HCT116 (cell line): Measurements from ENCODE around the gene ANKFN1. TPM values are rescaled to one million over a fixed set of nuclear protein-coding genes. Genes with fewer than 3 reads are reported as not detected.

Experiments
- ATAC-seq: fragments of 200-7000 bp; cut with Tn5 transposase; 2 replicates; pipeline ENCODE4 v1.9.1; 2020; ENCODE audit warnings: mild to moderate bottlenecking, moderate library complexity
- BruUV-seq: library from RNA; stranded (reverse); fragments of 400-500 nt; replicated peaks from 2 replicates; lab custom pipeline; 2021; lab: Mats Ljungman, UMichigan
- CTCF ChIA-PET: fragments of 300-600 bp; sonication (Branson Sonifier 250); formaldehyde crosslinking; loops from one replicate; lab custom pipeline; 2021; ENCODE audit warnings: antibody characterized with exemption; lab: Charles Lee
- POLR2A ChIA-PET: fragments of 300-600, 350-600 bp; sonication (Branson Sonifier 250); formaldehyde crosslinking; loops from one replicate; lab custom pipeline; 2021; ENCODE audit warnings: antibody characterized with exemption; lab: Charles Lee
- RAD21 ChIA-PET, 2 experiments: fragments of 300-600 bp; sonication (Branson Sonifier 250); formaldehyde crosslinking; loops; one replicate each; lab custom pipeline; 2023; ENCODE audit warnings: low total read pairs in 2 of 2; ENCODE audit not compliant: uncharacterized antibody in 2 of 2, unreplicated experiment in 2 of 2, low non-redundant PET in 1 of 2; lab: Charles Lee
- DNase-seq: peaks from one replicate; pipeline ENCODE4 v3.0.0-alpha.2; 2010; ENCODE audit warnings: low read depth, low spot score
- H2AFZ ChIP-seq: fragments of 200-600 bp; shearing (Covaris generic), sonication (generic); 2 replicates; pipeline ENCODE4 v1.6.1; 2017; ENCODE audit warnings: low read depth, mixed run types, mixed read lengths, antibody characterized with exemption, low read length; ENCODE audit not compliant: poor library complexity, severe bottlenecking
- H3K27ac ChIP-seq: 2 replicates; pipeline ENCODE4 v1.5.1; 2012; ENCODE audit warnings: low read depth, low read length
- H3K27me3 ChIP-seq: fragments of 200-600 bp; sonication (generic); 2 replicates; pipeline ENCODE4 v1.6.1; 2016; ENCODE audit warnings: mixed run types, low read length, mixed read lengths; ENCODE audit not compliant: insufficient read depth
- H3K36me3 ChIP-seq, 2 experiments: fragments of 200-500 bp in 1 of 2; fragments of 200-600 bp in 1 of 2; sonication (Bioruptor generic) in 1 of 2; sonication (generic) in 1 of 2; 2 replicates each; pipeline versions ENCODE4 v1.5.1 to v1.6.1; 2014 to 2016; ENCODE audit warnings: low read length in 2 of 2, inconsistent platforms in 1 of 2, mixed read lengths in 1 of 2, mixed run types in 1 of 2; ENCODE audit not compliant: insufficient read depth in 2 of 2, control insufficient read depth in 1 of 2
- H3K4me1 ChIP-seq, 2 experiments: fragments of 200-600 bp in 1 of 2; sonication (generic) in 1 of 2; 2 replicates each; pipeline versions ENCODE4 v1.5.1 to v1.6.1; 2012 to 2017; ENCODE audit warnings: low read length in 2 of 2, inconsistent platforms in 1 of 2, mild to moderate bottlenecking in 1 of 2, mixed read lengths in 1 of 2, mixed run types in 1 of 2, moderate library complexity in 1 of 2; ENCODE audit not compliant: insufficient read depth in 2 of 2, control insufficient read depth in 1 of 2
- H3K4me2 ChIP-seq: fragments of 200-600 bp; sonication (generic); 2 replicates; pipeline ENCODE4 v1.6.1; 2017; ENCODE audit warnings: mixed run types, low read length, mixed read lengths
- H3K4me3 ChIP-seq, 2 experiments: fragments of 200-600 bp in 1 of 2; sonication (generic) in 1 of 2; replicated peaks in 1 of 2; 2 replicates each; pipeline ENCODE4 v1.5.1; 2011 to 2016; ENCODE audit warnings: low read length in 2 of 2, control low read depth in 1 of 2, low read depth in 1 of 2, mild to moderate bottlenecking in 1 of 2, mixed read lengths in 1 of 2, mixed run types in 1 of 2
- H3K79me2 ChIP-seq: fragments of 200-600 bp; sonication (generic); 2 replicates; pipeline ENCODE4 v1.6.1; 2017; ENCODE audit warnings: mild to moderate bottlenecking, mixed run types, low read length, moderate library complexity, mixed read lengths; ENCODE audit not compliant: insufficient read depth
- H3K9ac ChIP-seq: fragments of 200-600 bp; sonication (generic); 2 replicates; pipeline ENCODE4 v1.6.1; 2016; ENCODE audit warnings: low read length, mixed read lengths
- H3K9me2 ChIP-seq: fragments of 200-600 bp; sonication (generic), shearing (Covaris generic); 2 replicates; pipeline ENCODE4 v1.6.1; 2017; ENCODE audit warnings: mixed run types, mild to moderate bottlenecking, moderate library complexity; ENCODE audit not compliant: insufficient read depth
- H3K9me3 ChIP-seq, 2 experiments: fragments of 200-500 bp in 1 of 2; fragments of 200-600 bp in 1 of 2; sonication (Bioruptor generic) in 1 of 2; sonication (generic) in 1 of 2; 2 replicates each; pipeline ENCODE4 v1.6.1; 2014 to 2017; ENCODE audit warnings: low read length in 2 of 2, mixed read lengths in 2 of 2, inconsistent platforms in 1 of 2, low read depth in 1 of 2, mild to moderate bottlenecking in 1 of 2, mixed run types in 1 of 2, moderate library complexity in 1 of 2; ENCODE audit not compliant: control insufficient read depth in 1 of 2, insufficient read depth in 1 of 2
- H4K20me1 ChIP-seq: fragments of 200-600 bp; sonication (generic), shearing (Covaris generic); 2 replicates; pipeline ENCODE4 v1.6.1; 2017; ENCODE audit warnings: mixed run types, mild to moderate bottlenecking, moderate library complexity; ENCODE audit not compliant: insufficient read depth
- ATF3 ChIP-seq: IDR thresholded peaks from 2 replicates; pipeline ENCODE4 v1.6.1; 2012
- CBX3 ChIP-seq: IDR thresholded peaks from 2 replicates; pipeline ENCODE4 v1.6.1; 2012; ENCODE audit warnings: low read depth
- CEBPB ChIP-seq: IDR thresholded peaks from 2 replicates; pipeline ENCODE4 v1.6.1; 2012; ENCODE audit warnings: low read depth
- CTCF ChIP-seq, 3 experiments: fragments of 200-600 bp in 1 of 3; sonication (generic) in 1 of 3; IDR thresholded peaks in 2 of 3; conservative IDR thresholded peaks in 1 of 3; 2 replicates each; pipeline ENCODE4 v1.5.1; 2012 to 2017; ENCODE audit warnings: low read depth in 2 of 3, low read length in 2 of 3, antibody characterized with exemption in 1 of 3, borderline replicate concordance in 1 of 3, control low read depth in 1 of 3, mild to moderate bottlenecking in 1 of 3, mixed read lengths in 1 of 3, mixed run types in 1 of 3, moderate library complexity in 1 of 3; ENCODE audit not compliant: insufficient read depth in 1 of 3
- EGR1 ChIP-seq: IDR thresholded peaks from 2 replicates; pipeline ENCODE4 v1.6.1; 2012; ENCODE audit warnings: low read depth
- EZH2 ChIP-seq: fragments of 200-600 bp; sonication (generic); IDR thresholded peaks from 2 replicates; pipeline ENCODE4 v1.6.1; 2017; ENCODE audit warnings: antibody characterized with exemption, mixed run types
- EZH2phosphoT487 ChIP-seq: fragments of 200-600 bp; IDR thresholded peaks from 2 replicates; pipeline ENCODE4 v1.6.1; 2018; ENCODE audit warnings: antibody characterized with exemption, borderline replicate concordance
- FOSL1 ChIP-seq: IDR thresholded peaks from 2 replicates; pipeline ENCODE4 v1.6.1; 2012; ENCODE audit warnings: low read depth
- MAX ChIP-seq: IDR thresholded peaks from 2 replicates; pipeline ENCODE4 v1.6.1; 2012
- POLR2A ChIP-seq: IDR thresholded peaks from 2 replicates; pipeline ENCODE4 v1.7.0; 2011; ENCODE audit warnings: borderline replicate concordance; ENCODE audit not compliant: insufficient read depth, insufficient read length; ENCODE audit errors: extremely low read depth
- REST ChIP-seq: IDR thresholded peaks from 2 replicates; pipeline ENCODE4 v1.6.1; 2012; ENCODE audit warnings: low read depth
- SIN3A ChIP-seq: IDR thresholded peaks from 2 replicates; pipeline ENCODE4 v1.6.1; 2012; ENCODE audit warnings: low read depth
- SRF ChIP-seq: IDR thresholded peaks from 2 replicates; pipeline ENCODE4 v1.6.1; 2012; ENCODE audit warnings: low read depth
- YY1 ChIP-seq: IDR thresholded peaks from 2 replicates; pipeline ENCODE4 v1.6.1; 2011; ENCODE audit warnings: low read length, low read depth, moderate library complexity, mild to moderate bottlenecking; ENCODE audit not compliant: insufficient replicate concordance; ENCODE audit errors: extremely low read depth
- intact Hi-C: fragments of 100-400 bp; cut with micrococcal nuclease; formaldehyde crosslinking; loops from 2 replicates; pipeline ENCODE4 v1.10.0; 2022
- total RNA-seq: library from RNA; stranded (reverse); gene quantifications from one replicate; pipeline ENCODE4 v1.2.1, GENCODE V29; 2021; ENCODE audit not compliant: unreplicated experiment

ANKFN1 gene
- total RNA-seq, 1 experiment from 2014 or later, result 1.1 TPM

- Histone ChIP-seq H3K27ac (no peak overlapping the region), H3K4me3 (no peak overlapping the region), H3K4me1 (no peaks in the 10 kb centered on the region), H2AFZ (no peak overlapping the region), H3K9ac (no peak overlapping the region), H4K20me1 (no peaks in the 10 kb centered on the region), H3K36me3 (no peaks in the 10 kb centered on the region), H3K79me2 (no peaks in the 10 kb centered on the region), H3K9me3 (no peaks in the 10 kb centered on the region), H3K4me2 (no peak overlapping the region), H3K9me2 (no peaks in the 10 kb centered on the region), H3K27me3 (peaks cover 17% of the 10 kb centered on the region; the same call in 1 of the 2 replicates)
- RAD21 ChIA-PET, result no interaction called here
- intact Hi-C loops, result no loop called here
- ATAC-seq (no peak), DNase-seq (no peak)
- no TSS peak for BruUV-seq
- TF ChIP-seq ATF3 (no peak), POLR2A (no peak)
- POLR2A ChIA-PET, result no interaction called here
- CTCF ChIA-PET, result interaction anchor here (1.0 kb wide), 1 partner anchor 34 kb away, joined by 3 read pairs; no protein-coding TSS in a partner anchor
Observed at GRCh38 chr17:56465886-56466285, 312.6 kb downstream of the ANKFN1 start.

GRCh38 chr17:56468840-56469239 lies 315.6 kb downstream of the ANKFN1 start:
- no peak for DNase-seq
- RAD21 ChIA-PET, result no interaction called here
- intact Hi-C loops, result no loop called here
- Histone ChIP-seq H3K27ac (no peak overlapping the region), H3K36me3 (no peaks in the 10 kb centered on the region), H3K79me2 (no peaks in the 10 kb centered on the region), H3K4me2 (no peak overlapping the region), H4K20me1 (no peaks in the 10 kb centered on the region), H3K27me3 (peaks cover 13% of the 10 kb centered on the region; the same call in 1 of the 2 replicates), H3K9me3 (no peaks in the 10 kb centered on the region), H3K4me1 (no peaks in the 10 kb centered on the region), H2AFZ (no peak overlapping the region), H3K4me3 (no peak overlapping the region), H3K9me2 (no peaks in the 10 kb centered on the region), H3K9ac (no peak overlapping the region)
- CTCF ChIA-PET, result no interaction called here
- no peak for ATAC-seq
- POLR2A ChIA-PET, result no interaction called here
- no TSS peak for BruUV-seq
- TF ChIP-seq YY1 (no peak), CTCF (IDR thresholded peaks at IDR 0.05 in 2 of 3, conservative IDR thresholded peaks at IDR 0.05 in 1 of 3; ENCODE audit: borderline replicate concordance in 1 of 3, insufficient read depth in 1 of 3, low read depth in 2 of 3, low read length in 2 of 3) (no peak), CEBPB (no peak), REST (no peak), SRF (no peak), SIN3A (no peak), FOSL1 (no peak), ATF3 (no peak), EZH2phosphoT487 (no peak), CBX3 (no peak), MAX (no peak), EGR1 (no peak), POLR2A (no peak), EZH2 (no peak)
